ENCODE results near the gene DPYD.

DPYD gene

GRCh38 chr1:97307568-97307967 is 613.3 kb downstream of the DPYD start:
- no peak for DNase-seq (ENCODE audit: low read depth in 3 of 3, low spot score in 1 of 3)

GRCh38 chr1:97307151-97307550 is 613.7 kb downstream of the DPYD start:
- no peak for DNase-seq (ENCODE audit: low read depth in 3 of 3, low spot score in 1 of 3)

- no peak for DNase-seq (ENCODE audit: low read depth in 3 of 3, low spot score in 1 of 3)
Observed at GRCh38 chr1:97306504-97306903, 614.3 kb downstream of the DPYD start.

- DNase-seq (ENCODE audit: low read depth in 3 of 3, low spot score in 1 of 3): no peak
Observed at GRCh38 chr1:97304366-97304765, 616.5 kb downstream of the DPYD start.

- no peak for DNase-seq (ENCODE audit: low read depth in 3 of 3, low spot score in 1 of 3)
Observed at GRCh38 chr1:97298966-97299365, 621.9 kb downstream of the DPYD start.

- DNase-seq (ENCODE audit: low read depth in 3 of 3, low spot score in 1 of 3): no peak
Observed at GRCh38 chr1:97297611-97298010, 623.2 kb downstream of the DPYD start.

GRCh38 chr1:97281962-97282361 is 638.9 kb downstream of the DPYD start:
- DNase-seq (ENCODE audit: low read depth in 3 of 3, low spot score in 1 of 3): no peak

- no peak for DNase-seq (ENCODE audit: low read depth in 3 of 3, low spot score in 1 of 3)
Observed at GRCh38 chr1:97277891-97278654, 642.8 kb downstream of the DPYD start.

- DNase-seq (ENCODE audit: low read depth in 3 of 3, low spot score in 1 of 3): no peak
Observed at GRCh38 chr1:97271916-97272788, 648.7 kb downstream of the DPYD start.

GRCh38 chr1:97270508-97271307 is 650.1 kb downstream of the DPYD start:
- no peak for DNase-seq (ENCODE audit: low read depth in 3 of 3, low spot score in 1 of 3)

- no peak for DNase-seq (ENCODE audit: low read depth in 3 of 3, low spot score in 1 of 3)
Observed at GRCh38 chr1:97265630-97266029, 655.2 kb downstream of the DPYD start.

- no peak for DNase-seq (ENCODE audit: low read depth in 3 of 3, low spot score in 1 of 3)
Observed at GRCh38 chr1:97262842-97263241, 658.0 kb downstream of the DPYD start.

- no peak for DNase-seq (ENCODE audit: low read depth in 3 of 3, low spot score in 1 of 3)
Observed at GRCh38 chr1:97258597-97258996, 662.2 kb downstream of the DPYD start.

GRCh38 chr1:97254731-97255463 is 665.9 kb downstream of the DPYD start:
- DNase-seq (ENCODE audit: low read depth in 3 of 3, low spot score in 1 of 3): no peak

- DNase-seq (ENCODE audit: low read depth in 3 of 3, low spot score in 1 of 3): no peak
Observed at GRCh38 chr1:97252925-97253324, 667.9 kb downstream of the DPYD start.

GRCh38 chr1:97252076-97252475 is 668.8 kb downstream of the DPYD start:
- no peak for DNase-seq (ENCODE audit: low read depth in 3 of 3, low spot score in 1 of 3)

- no peak for DNase-seq (ENCODE audit: low read depth in 3 of 3, low spot score in 1 of 3)
Observed at GRCh38 chr1:97247196-97247595, 673.6 kb downstream of the DPYD start.

GRCh38 chr1:97245682-97246081 is 675.2 kb downstream of the DPYD start:
- DNase-seq (ENCODE audit: low read depth in 3 of 3, low spot score in 1 of 3): no peak

- DNase-seq (ENCODE audit: low read depth in 3 of 3, low spot score in 1 of 3): no peak
Observed at GRCh38 chr1:97245026-97245425, 675.8 kb downstream of the DPYD start.

GRCh38 chr1:97243973-97244560 is 676.8 kb downstream of the DPYD start:
- no peak for DNase-seq (ENCODE audit: low read depth in 3 of 3, low spot score in 1 of 3)

All from stimulated activated CD4-positive, alpha-beta T cell treated with anti-CD3 and anti-CD28 coated beads, TNF-alpha, amount 100 ng/mL, for 1 hour (primary cell).